H1 (cell line): ENCODE results near the gene FAM83G. TPM values are rescaled to one million over a fixed set of nuclear protein-coding genes. Genes with fewer than 3 reads are reported as not detected.

ENCODE experiments used
- CTCF ChIA-PET: fragments of 300-600 bp; sonication (Branson Sonifier 250); formaldehyde crosslinking; loops from one replicate; lab custom pipeline; 2021; ENCODE audit not compliant: partially characterized antibody; lab: Charles Lee
- POLR2A ChIA-PET: fragments of 300-600 bp; sonication (Branson Sonifier 250); formaldehyde crosslinking; loops from one replicate; lab custom pipeline; 2021; ENCODE audit warnings: inconsistent platforms; ENCODE audit not compliant: partially characterized antibody; lab: Charles Lee
- DNase-seq, 2 experiments: peaks; one replicate each; pipeline versions ENCODE4 v3.0.0 to v3.0.0-alpha.2; 2010 to 2022; ENCODE audit warnings: low spot score in 2 of 2, low read depth in 1 of 2, mixed read lengths in 1 of 2
- FAIRE-seq: peaks from 2 replicates; lab custom pipeline; 2011; peaks lifted over from hg19 to GRCh38; lab: Jason Lieb, UNC
- H2AFZ ChIP-seq: 2 replicates; pipeline ENCODE4 v1.8.1; 2012; ENCODE audit warnings: low read length, inconsistent platforms
- H2AK5ac ChIP-seq: 2 replicates; pipeline ENCODE4 v1.6.1; 2013; ENCODE audit warnings: low read depth, low read length
- H2BK120ac ChIP-seq: replicated peaks from 2 replicates; pipeline ENCODE3; 2013; ENCODE audit warnings: low read depth, low read length, inconsistent platforms
- H2BK12ac ChIP-seq: 2 replicates; pipeline ENCODE4 v1.6.1; 2013; ENCODE audit warnings: low read depth, low read length
- H2BK15ac ChIP-seq: 2 replicates; pipeline ENCODE4 v1.6.1; 2013; ENCODE audit warnings: low read length
- H2BK20ac ChIP-seq: 2 replicates; pipeline ENCODE4 v1.6.1; 2013; ENCODE audit warnings: low read length
- H2BK5ac ChIP-seq: 2 replicates; pipeline ENCODE4 v1.6.1; 2013; ENCODE audit warnings: low read depth, low read length
- H3K14ac ChIP-seq: 2 replicates; pipeline ENCODE4 v1.6.1; 2013; ENCODE audit warnings: inconsistent platforms; ENCODE audit not compliant: insufficient read length
- H3K18ac ChIP-seq: 2 replicates; pipeline ENCODE4 v1.6.1; 2013; ENCODE audit warnings: low read length; ENCODE audit errors: extremely low read depth
- H3K23ac ChIP-seq: 2 replicates; pipeline ENCODE4 v1.6.1; 2013; ENCODE audit warnings: inconsistent platforms; ENCODE audit not compliant: insufficient read length
- H3K23me2 ChIP-seq: 2 replicates; pipeline ENCODE4 v1.6.1; 2013; ENCODE audit warnings: low read depth, low read length
- H3K27ac ChIP-seq: 2 replicates; pipeline ENCODE4 v1.6.1; 2011; ENCODE audit warnings: low read depth, low read length, inconsistent platforms
- H3K27me3 ChIP-seq, 4 experiments: replicated peaks in 1 of 4; 1 replicate in 1 of 4; 2 replicates in 3 of 4; pipeline versions ENCODE4 v1.6.1 to v1.8.1; 2011 to 2013; ENCODE audit warnings: low read length in 3 of 4, mild to moderate bottlenecking in 3 of 4, inconsistent platforms in 2 of 4, mixed read lengths in 2 of 4, moderate library complexity in 1 of 4; ENCODE audit not compliant: control insufficient read depth in 3 of 4, insufficient read depth in 3 of 4; ENCODE audit errors: extremely low read depth in 1 of 4
- H3K36me3 ChIP-seq, 4 experiments: 2 replicates each; pipeline versions ENCODE4 v1.6.1 to v1.8.1; 2011 to 2013; ENCODE audit warnings: mild to moderate bottlenecking in 4 of 4, low read length in 3 of 4, moderate library complexity in 2 of 4, control low read depth in 1 of 4, inconsistent platforms in 1 of 4; ENCODE audit not compliant: insufficient read depth in 4 of 4, control insufficient read depth in 2 of 4
- H3K4ac ChIP-seq: replicated peaks from 2 replicates; pipeline ENCODE3; 2013; ENCODE audit warnings: low read length, low read depth, mixed read lengths, inconsistent platforms; ENCODE audit not compliant: insufficient read length
- H3K4me1 ChIP-seq, 4 experiments: replicated peaks in 1 of 4; 1 replicate in 1 of 4; 2 replicates in 3 of 4; pipeline versions ENCODE4 v1.6.1 to v1.8.1; 2011 to 2013; ENCODE audit warnings: low read length in 3 of 4, inconsistent platforms in 2 of 4, mixed read lengths in 1 of 4; ENCODE audit not compliant: insufficient read depth in 4 of 4, control insufficient read depth in 3 of 4
- H3K4me2 ChIP-seq, 2 experiments: 2 replicates each; pipeline versions ENCODE4 v1.6.1 to v1.8.1; 2011 to 2013; ENCODE audit warnings: low read depth in 2 of 2, low read length in 2 of 2, control low read depth in 1 of 2, inconsistent platforms in 1 of 2, mild to moderate bottlenecking in 1 of 2; ENCODE audit not compliant: insufficient read depth in 1 of 2
- H3K4me3 ChIP-seq, 4 experiments: fragments of 200-600, 300-600 bp in 1 of 4; sonication (generic), shearing (Covaris generic), sonication (Bioruptor Twin) in 1 of 4; 2 replicates each; pipeline versions ENCODE4 v1.5.1 to v1.8.1; 2011 to 2016; ENCODE audit warnings: low read length in 4 of 4, low read depth in 3 of 4, control low read depth in 2 of 4, inconsistent platforms in 2 of 4, mild to moderate bottlenecking in 2 of 4, mixed read lengths in 1 of 4, moderate library complexity in 1 of 4; ENCODE audit not compliant: insufficient read depth in 2 of 4; ENCODE audit errors: extremely low read depth in 1 of 4
- H3K56ac ChIP-seq: replicated peaks from 2 replicates; pipeline ENCODE3; 2013; ENCODE audit warnings: low read depth, mild to moderate bottlenecking, mixed read lengths, low read length, inconsistent platforms; ENCODE audit not compliant: insufficient read length
- H3K79me1 ChIP-seq: 2 replicates; pipeline ENCODE4 v1.6.1; 2013; ENCODE audit warnings: low read depth, low read length, control low read depth
- H3K79me2 ChIP-seq, 2 experiments: 2 replicates each; pipeline versions ENCODE4 v1.6.1 to v1.8.1; 2012 to 2013; ENCODE audit warnings: low read length in 2 of 2, mild to moderate bottlenecking in 2 of 2, inconsistent platforms in 1 of 2; ENCODE audit not compliant: insufficient read depth in 2 of 2, control insufficient read depth in 1 of 2
- H3K9ac ChIP-seq, 4 experiments: replicated peaks in 1 of 4; 1 replicate in 1 of 4; 2 replicates in 3 of 4; pipeline versions ENCODE4 v1.6.1 to v1.8.1; 2011 to 2013; ENCODE audit warnings: low read depth in 3 of 4, low read length in 3 of 4, control low read depth in 2 of 4, mild to moderate bottlenecking in 2 of 4, moderate library complexity in 2 of 4, inconsistent platforms in 1 of 4; ENCODE audit errors: extremely low read depth in 1 of 4
- H3K9me3 ChIP-seq, 2 experiments: 2 replicates each; pipeline versions ENCODE4 v1.6.1 to v1.8.1; 2012 to 2013; ENCODE audit warnings: mild to moderate bottlenecking in 2 of 2, moderate library complexity in 2 of 2, control low read depth in 1 of 2, inconsistent platforms in 1 of 2, low read depth in 1 of 2, low read length in 1 of 2, mixed read lengths in 1 of 2; ENCODE audit not compliant: insufficient read depth in 2 of 2
- H4K20me1 ChIP-seq, 2 experiments: replicated peaks in 1 of 2; 2 replicates each; pipeline versions ENCODE3 to v1.8.1; 2011 to 2013; ENCODE audit warnings: inconsistent platforms in 2 of 2, low read length in 2 of 2, mild to moderate bottlenecking in 1 of 2; ENCODE audit not compliant: insufficient read depth in 2 of 2, control insufficient read depth in 1 of 2
- H4K5ac ChIP-seq: 2 replicates; pipeline ENCODE4 v1.6.1; 2013; ENCODE audit warnings: low read length, low read depth, mixed read lengths, inconsistent platforms; ENCODE audit not compliant: insufficient read length
- H4K8ac ChIP-seq: 2 replicates; pipeline ENCODE4 v1.8.0; 2013; ENCODE audit warnings: mild to moderate bottlenecking, moderate library complexity, low read length, inconsistent platforms; ENCODE audit not compliant: insufficient read depth; ENCODE audit errors: extremely low read depth
- H4K91ac ChIP-seq: replicated peaks from 2 replicates; pipeline ENCODE3; 2013; ENCODE audit warnings: low read length, mixed read lengths, inconsistent platforms; ENCODE audit not compliant: insufficient read length
- CBX8 ChIP-seq: fragments of 300-800, 300-1000 bp; sonication (generic); IDR thresholded peaks from 2 replicates; pipeline ENCODE4 v1.7.1; 2016; ENCODE audit warnings: low read depth, low read length, borderline replicate concordance
- GABPA ChIP-seq: IDR thresholded peaks from 2 replicates; pipeline ENCODE4 v1.6.1; 2011; ENCODE audit warnings: mild to moderate bottlenecking, low read length, moderate library complexity, borderline replicate concordance; ENCODE audit not compliant: insufficient read depth
- HDAC6 ChIP-seq: IDR thresholded peaks from one replicate; pipeline ENCODE4 v1.7.1; 2012; ENCODE audit warnings: low read depth, mild to moderate bottlenecking, inconsistent platforms, low read length, moderate library complexity
- JUND ChIP-seq: IDR thresholded peaks from 2 replicates; pipeline ENCODE4 v1.6.1; 2011; ENCODE audit warnings: mild to moderate bottlenecking, improper control_type of control experiment, low read length
- PHF8 ChIP-seq: fragments of 200-600 bp; sonication (generic); conservative IDR thresholded peaks from 2 replicates; pipeline ENCODE4 v1.7.1; 2012; ENCODE audit warnings: low read depth, mild to moderate bottlenecking, inconsistent platforms, low read length, moderate library complexity
- RAD21 ChIP-seq, 2 experiments: IDR thresholded peaks in 1 of 2; conservative IDR thresholded peaks in 1 of 2; 2 replicates each; pipeline ENCODE4 v1.6.1; 2011; ENCODE audit warnings: low read depth in 2 of 2, low read length in 2 of 2, improper control_type of control experiment in 1 of 2, inconsistent platforms in 1 of 2, mild to moderate bottlenecking in 1 of 2, moderate library complexity in 1 of 2
- SIN3A ChIP-seq, 2 experiments: IDR thresholded peaks in 1 of 2; conservative IDR thresholded peaks in 1 of 2; 2 replicates each; pipeline ENCODE4 v1.6.1; 2011 to 2012; ENCODE audit warnings: low read length in 2 of 2, improper control_type of control experiment in 1 of 2, low read depth in 1 of 2, mild to moderate bottlenecking in 1 of 2
- SP2 ChIP-seq: IDR thresholded peaks from 2 replicates; pipeline ENCODE4 v1.6.1; 2012; ENCODE audit warnings: mild to moderate bottlenecking, low read length, inconsistent platforms
- WGBS, 2 experiments: shearing (Covaris generic) in 1 of 2; methylation state at CpG; one replicate each; pipeline versions ENCODE4 v1.1.6 to v1.1.7; 2013 to 2015; ENCODE audit warnings: low lambda C conversion rate in 2 of 2, mixed read lengths in 2 of 2, inconsistent platforms in 1 of 2, low coverage in 1 of 2, missing lambda C conversion rate in 1 of 2; ENCODE audit not compliant: insufficient replicate concordance in 2 of 2, insufficient coverage in 1 of 2, insufficient read length in 1 of 2; ENCODE audit errors: extremely low coverage in 1 of 2, missing lambda C conversion rate in 1 of 2; 5-methylcytosine and 5-hydroxymethylcytosine counted together
- polyA plus RNA-seq, 7 experiments: library from polyadenylated mRNA; depleted of rRNA in 3 of 7; stranded (reverse) in 5 of 7; unstranded in 2 of 7; fragments of >200 nt in 5 of 7; fragments of 200-250 nt in 2 of 7; gene quantifications; 1 replicate in 5 of 7; 2 replicates in 1 of 7; 4 replicates in 1 of 7; pipeline versions ENCODE4 v1.2.1 to v1.2.3, GENCODE V29; 2011 to 2013; ENCODE audit warnings: missing spikeins in 2 of 7, mixed read lengths in 2 of 7
- total RNA-seq: library from RNA; stranded (reverse); fragmentation: NEBNext Ultra II Directional; extraction: Animal tissue kit (Norgen Biotek cat#: 25700); gene quantifications from 2 replicates; pipeline ENCODE4 v1.2.1, GENCODE V29; 2021

FAM83G gene
- total and polyA plus RNA-seq, 2 of the 8 experiments (the other 6 are each of a cell fraction or from before 2014, with no cell fraction given): 15.4 to 29.0 TPM

DNA sequence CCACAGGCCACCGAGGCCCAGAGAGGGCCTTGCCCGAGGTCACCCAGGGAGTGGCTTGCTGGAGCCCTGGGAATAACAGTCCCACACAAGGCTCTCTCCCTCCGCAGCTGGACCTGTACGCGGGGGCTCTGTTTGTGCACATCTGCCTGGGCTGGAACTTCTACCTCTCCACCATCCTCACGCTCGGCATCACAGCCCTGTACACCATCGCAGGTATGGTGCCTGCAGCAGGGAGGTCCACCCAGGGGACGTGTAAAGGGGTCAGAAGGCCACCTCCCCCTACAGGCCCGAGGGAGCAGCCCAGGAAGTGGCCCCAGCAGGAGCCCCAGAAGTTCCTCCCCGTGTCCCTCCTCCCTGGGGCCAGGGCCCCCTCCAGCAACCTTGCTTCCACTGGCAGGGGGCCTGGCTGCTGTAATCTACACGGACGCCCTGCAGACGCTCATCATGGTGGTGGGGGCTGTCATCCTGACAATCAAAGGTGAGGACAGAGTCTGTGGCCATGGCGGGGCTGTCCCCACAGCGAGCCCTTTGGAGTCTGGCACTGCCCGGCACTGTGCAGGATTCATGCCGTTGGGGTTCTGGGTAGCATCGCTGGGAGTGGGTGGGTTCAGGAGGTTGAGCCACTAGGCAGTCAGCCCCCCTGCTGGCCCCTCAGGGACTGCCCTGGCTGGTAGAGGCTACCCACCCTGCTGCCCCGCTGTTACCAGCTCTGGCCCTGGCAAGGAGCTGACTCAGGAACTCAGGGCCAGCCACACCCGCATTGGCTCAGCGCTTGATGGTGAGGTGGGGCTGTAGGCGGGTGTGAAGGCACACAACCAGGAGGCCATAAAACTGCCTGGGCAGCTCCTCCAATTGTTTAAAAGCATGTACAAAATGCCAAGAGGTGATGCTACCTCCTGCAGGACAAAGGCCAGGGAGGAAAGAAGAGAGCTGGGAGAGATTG, 35.3 kb downstream of the FAM83G start:
- TF ChIP-seq HDAC6 (no peak), JUND (no peak), GABPA (no peak), PHF8 (no peak), RAD21 (IDR thresholded peaks at IDR 0.05 in 1 of 2, conservative IDR thresholded peaks at IDR 0.05 in 1 of 2; ENCODE audit: low read depth in 2 of 2, low read length in 2 of 2) (no peak), CBX8 (no peak), SP2 (no peak), SIN3A (conservative IDR thresholded peaks at IDR 0.05 in 1 of 2, IDR thresholded peaks at IDR 0.05 in 1 of 2; ENCODE audit: low read depth in 1 of 2, low read length in 2 of 2) (no peak)
- peak overlapping the region; percentile 75; the same call in 1 of the 2 replicates for H2BK5ac ChIP-seq
- H3K9ac ChIP-seq: no peak overlapping the region
- H3K23ac ChIP-seq: no peak overlapping the region
- no peak overlapping the region for H3K4me3 ChIP-seq
- H3K56ac ChIP-seq: no peak overlapping the region
- peaks cover 5% of the 10 kb centered on the region; the same call in 1 of the 2 replicates for H3K79me1 ChIP-seq
- H2BK20ac ChIP-seq: no peak overlapping the region
- H3K36me3 ChIP-seq: peaks cover 6 to 17% (median 10%) of the 10 kb centered on the region in 4 experiments; a peak in 5 of 8 replicates
- H3K14ac ChIP-seq: no peak overlapping the region
- no peaks in the 10 kb centered on the region for H3K9me3 ChIP-seq
- peaks cover 0 to 29% (median 18%) of the 10 kb centered on the region in 4 experiments; a peak in 6 of 7 replicates for H3K4me1 ChIP-seq
- no peak overlapping the region for H4K91ac ChIP-seq
- peak overlapping the region; percentile 30; the same call in 1 of the 2 replicates for H3K27ac ChIP-seq
- no peak overlapping the region for H4K5ac ChIP-seq
- no peak overlapping the region for H3K4me2 ChIP-seq
- no peak overlapping the region for H2AK5ac ChIP-seq
- H2BK120ac ChIP-seq: no peak overlapping the region
- no peak overlapping the region for H2BK15ac ChIP-seq
- FAIRE-seq: no peak
- H4K8ac ChIP-seq: no peak overlapping the region
- H2BK12ac ChIP-seq: no peak overlapping the region
- no peaks in the 10 kb centered on the region for H3K27me3 ChIP-seq
- CTCF ChIA-PET: interaction anchor here (0.5 to 2.2 kb wide), 12 partner anchors 9 to 1069 kb away, joined by 3 to 9 read pairs (median 3); no protein-coding TSS in a partner anchor
- H3K18ac ChIP-seq: peak overlapping the region; percentile 19; the same call in 1 of the 2 replicates
- no peak overlapping the region for H3K4ac ChIP-seq
- DNase-seq: no peak
- no peaks in the 10 kb centered on the region for H3K79me2 ChIP-seq
- H4K20me1 ChIP-seq: peaks cover 0 to 11% of the 10 kb centered on the region in 2 experiments
- WGBS, 2 experiments: 92% methylated on average over 22 of the region's 23 CpGs; no CpG with 5 or more reads in 1 of the 2 experiments
- H2AFZ ChIP-seq: no peak overlapping the region
- POLR2A ChIA-PET: interaction anchor here (1.5 kb wide), 1 partner anchor 9 kb away, joined by 4 read pairs; no protein-coding TSS in a partner anchor
- no peaks in the 10 kb centered on the region for H3K23me2 ChIP-seq
